Ovary (tissue), 9 donors: Measurements from ENCODE around the gene TPST2. TPM values are rescaled to one million over a fixed set of nuclear protein-coding genes. Genes with fewer than 3 reads are reported as not detected.

Source experiments
- DNase-seq, 5 donors: peaks; one replicate each; pipeline ENCODE4 v3.0.0-alpha.2; 2019 to 2020
- H3K27ac ChIP-seq, 2 donors: fragments of 200-600 bp; one replicate each; pipeline versions ENCODE4 v1.5.1 to v1.8.0; 2019 to 2022
- H3K27me3 ChIP-seq: fragments of 200-600 bp; one replicate; pipeline ENCODE4 v1.8.0; 2022
- H3K36me3 ChIP-seq: fragments of 200-600 bp; sonication (generic); one replicate; pipeline ENCODE4 v1.5.1; 2019
- H3K4me1 ChIP-seq: one replicate; pipeline ENCODE4 v1.8.1; 2013; ENCODE audit warnings: mild to moderate bottlenecking, moderate library complexity; ENCODE audit not compliant: insufficient read depth
- H3K4me3 ChIP-seq: fragments of 200-600 bp; sonication (generic); one replicate; pipeline ENCODE4 v1.5.1; 2017
- H3K9me3 ChIP-seq, 2 donors: fragments of 200-600 bp in 1 of 2; sonication (generic) in 1 of 2; one replicate each; pipeline versions ENCODE4 v1.5.1 to v1.8.1; 2013 to 2019; ENCODE audit warnings: mild to moderate bottlenecking in 1 of 2, moderate library complexity in 1 of 2
- EP300 ChIP-seq: sonication (generic); formaldehyde crosslinking; IDR thresholded peaks from one replicate; pipeline ENCODE4 v1.6.1; 2017; ENCODE audit warnings: antibody characterized with exemption
- POLR2A ChIP-seq: fragments of 450-650 bp; IDR thresholded peaks from one replicate; pipeline ENCODE4 v1.6.1; 2017; ENCODE audit warnings: antibody characterized with exemption, mild to moderate bottlenecking, moderate library complexity
- WGBS, 3 donors: extraction: QIAGEN DNeasy Blood & Tissue Kit in 1 of 3; methylation state at CpG; one replicate each; pipeline versions ENCODE4 v1.1.5 to v1.1.7; 2013 to 2017; 5-methylcytosine and 5-hydroxymethylcytosine counted together
- intact Hi-C, 4 donors: fragments of 100-400 bp; cut with DNase I; formaldehyde crosslinking; loops; one replicate each; pipeline versions ENCODE4 v1.11.0 to v1.15.1; 2022 to 2023
- polyA plus RNA-seq, 2 donors: library from polyadenylated mRNA; stranded (reverse); fragments of 200-250 nt in 1 of 2; fragments of 350-450 nt in 1 of 2; fragmentation: Illumina TruSeq in 1 of 2; extraction: RNeasy Lipid Tissue Mini Kit (QIAGEN cat#74804) in 1 of 2; gene quantifications; one replicate each; pipeline ENCODE4 v1.2.3, GENCODE V29; 2013 to 2014
- total RNA-seq, 7 donors: library from RNA; depleted of rRNA in 2 of 7; stranded (reverse); fragments of >200 nt in 2 of 7; fragmentation: NEBNext Ultra II Directional in 3 of 7; extraction: Animal tissue kit (Norgen Biotek cat#: 25700) in 3 of 7; gene quantifications; one replicate each; pipeline versions ENCODE4 v1.1.0 to v1.2.4, GENCODE V29; 2016 to 2023
- TF ChIP-seq, protein P1 (sequence below), 3 donors: fragments of 450-650 bp in 2 of 3; fragments of 200-600 bp in 1 of 3; IDR thresholded peaks; one replicate each; pipeline versions ENCODE4 v1.5.1 to v1.8.0; 2016 to 2022; ENCODE audit warnings: antibody characterized with exemption in 3 of 3, mild to moderate bottlenecking in 1 of 3
- donor health status: DM: no; HTN: no; CAD: no; lungs with moderate emphysema.
- donor health status: DM: no; HTN: no; CAD: no.
- donor health status: Bipolar disorder and iron deficiency.
- donor health status: DM: yes; HTN: yes; CAD: no.
- donor health status: DM: no; HTN: no; CAD: no.
- donor health status: DM: yes; HTN: yes; CAD: no.

The TPST2 gene
- total and polyA plus RNA-seq, 9 donors: 10.5 to 28.5 (median 15.0) TPM

DNA sequence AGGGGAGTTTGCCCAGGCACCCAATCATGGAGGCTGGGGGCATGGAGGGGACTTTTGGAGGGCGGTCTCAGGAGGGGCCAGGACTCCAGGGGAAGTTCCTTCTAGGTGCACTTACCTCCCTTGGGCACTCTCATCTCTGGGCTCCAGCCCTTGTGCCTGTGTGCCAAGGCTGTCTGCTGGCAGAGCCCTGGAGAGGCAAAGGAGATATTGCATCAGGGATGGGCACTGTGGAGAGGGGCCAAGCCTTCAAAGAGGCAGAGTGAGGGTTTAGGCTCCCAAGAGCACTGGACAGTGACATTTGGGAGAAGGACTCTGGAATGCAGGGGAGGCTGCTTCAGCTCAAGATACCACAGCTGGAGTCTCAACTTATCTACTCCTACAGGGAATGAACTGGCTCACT lies 45.4 kb downstream of the TPST2 start:
- Histone ChIP-seq H3K27me3 (no peaks in the 10 kb centered on the region), H3K27ac (no peak overlapping the region), H3K9me3 (no peaks in the 10 kb centered on the region), H3K36me3 (no peaks in the 10 kb centered on the region), H3K4me3 (no peak overlapping the region), H3K4me1 (no peaks in the 10 kb centered on the region)
- intact Hi-C loops: no loop called here
- DNase-seq: no peak
- TF ChIP-seq POLR2A (no peak), EP300 (no peak)
- TF ChIP-seq, protein P1, sequence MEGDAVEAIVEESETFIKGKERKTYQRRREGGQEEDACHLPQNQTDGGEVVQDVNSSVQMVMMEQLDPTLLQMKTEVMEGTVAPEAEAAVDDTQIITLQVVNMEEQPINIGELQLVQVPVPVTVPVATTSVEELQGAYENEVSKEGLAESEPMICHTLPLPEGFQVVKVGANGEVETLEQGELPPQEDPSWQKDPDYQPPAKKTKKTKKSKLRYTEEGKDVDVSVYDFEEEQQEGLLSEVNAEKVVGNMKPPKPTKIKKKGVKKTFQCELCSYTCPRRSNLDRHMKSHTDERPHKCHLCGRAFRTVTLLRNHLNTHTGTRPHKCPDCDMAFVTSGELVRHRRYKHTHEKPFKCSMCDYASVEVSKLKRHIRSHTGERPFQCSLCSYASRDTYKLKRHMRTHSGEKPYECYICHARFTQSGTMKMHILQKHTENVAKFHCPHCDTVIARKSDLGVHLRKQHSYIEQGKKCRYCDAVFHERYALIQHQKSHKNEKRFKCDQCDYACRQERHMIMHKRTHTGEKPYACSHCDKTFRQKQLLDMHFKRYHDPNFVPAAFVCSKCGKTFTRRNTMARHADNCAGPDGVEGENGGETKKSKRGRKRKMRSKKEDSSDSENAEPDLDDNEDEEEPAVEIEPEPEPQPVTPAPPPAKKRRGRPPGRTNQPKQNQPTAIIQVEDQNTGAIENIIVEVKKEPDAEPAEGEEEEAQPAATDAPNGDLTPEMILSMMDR (IDR thresholded peaks at IDR 0.05): no peak
- WGBS, 3 donors: 90 to 100% (median 94%) methylated on average over 1 of the region's 1 CpG

DNA sequence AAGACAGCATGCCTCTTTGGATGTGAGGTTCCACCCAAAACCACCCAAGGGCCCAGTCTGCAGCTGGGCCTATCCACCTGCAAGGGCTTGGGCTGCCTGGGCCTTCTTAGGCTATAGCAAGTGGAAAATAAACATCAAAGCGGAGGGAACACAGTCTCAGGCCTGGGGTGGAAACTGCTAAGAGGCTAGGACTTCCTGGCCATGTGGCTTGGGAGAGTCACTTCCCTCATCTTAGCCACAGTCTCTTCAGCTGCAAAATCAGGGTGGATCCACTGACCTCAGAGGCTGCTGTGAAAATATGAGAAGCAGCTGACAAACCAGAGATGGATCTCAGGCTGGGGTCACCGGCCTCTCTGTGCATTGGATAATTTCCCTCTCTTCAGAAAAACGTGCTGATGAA lies 47.1 kb downstream of the TPST2 start:
- H3K36me3 ChIP-seq: no peaks in the 10 kb centered on the region
- no peaks in the 10 kb centered on the region for H3K9me3 ChIP-seq
- H3K4me3 ChIP-seq: no peak overlapping the region
- H3K27ac ChIP-seq: no peak overlapping the region
- no peak for TF ChIP-seq EP300
- no peak for TF ChIP-seq POLR2A
- TF ChIP-seq, protein P1 (IDR thresholded peaks at IDR 0.05): no peak
- intact Hi-C loops: no loop called here
- DNase-seq: no peak
- no peaks in the 10 kb centered on the region for H3K4me1 ChIP-seq
- H3K27me3 ChIP-seq: no peaks in the 10 kb centered on the region
- WGBS, 3 donors: 72 to 84% (median 79%) methylated on average over 3 of the region's 3 CpGs

DNA sequence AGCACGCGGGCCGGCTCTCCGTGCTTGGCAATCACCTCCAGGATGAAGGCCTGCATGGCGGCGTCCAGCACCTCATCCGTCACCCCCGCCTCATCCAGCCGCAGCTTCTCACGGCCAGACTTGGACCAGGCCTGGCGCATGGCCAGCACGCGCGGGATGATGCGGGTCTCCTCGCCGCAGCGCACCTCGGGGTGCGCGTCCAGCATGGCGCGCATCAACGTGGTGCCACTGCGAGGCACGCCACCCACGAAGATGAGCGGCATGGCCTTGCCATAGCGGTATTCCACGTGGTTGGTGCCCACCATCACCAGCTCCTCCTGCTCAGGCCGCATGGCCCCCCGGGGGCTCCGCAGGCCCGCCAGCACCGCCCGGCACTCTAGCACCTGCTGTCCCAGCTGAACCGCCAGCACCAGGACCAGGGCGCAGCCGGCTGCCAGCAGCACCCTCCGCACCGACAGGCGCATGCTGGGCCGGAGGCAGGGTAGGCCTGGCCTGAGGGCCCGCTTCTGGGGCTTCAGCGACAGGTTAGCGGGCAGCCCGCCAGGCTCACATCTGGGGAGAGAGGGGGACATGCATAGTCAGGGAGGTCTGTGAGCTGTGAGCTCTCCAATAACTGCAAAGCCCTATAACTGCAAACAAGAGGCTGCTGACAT lies 48.6 kb downstream of the TPST2 start:
- Histone ChIP-seq H3K4me1 (no peaks in the 10 kb centered on the region), H3K9me3 (no peaks in the 10 kb centered on the region), H3K27ac (no peak overlapping the region), H3K27me3 (no peaks in the 10 kb centered on the region), H3K4me3 (no peak overlapping the region), H3K36me3 (no peaks in the 10 kb centered on the region)
- no peak for DNase-seq
- WGBS, 3 donors: 92 to 97% (median 96%) methylated on average over 46 to 47 of the region's 47 CpGs
- intact Hi-C loops: no loop called here
- TF ChIP-seq POLR2A (no peak), EP300 (no peak)
- TF ChIP-seq, protein P1 (IDR thresholded peaks at IDR 0.05): no peak

- intact Hi-C loops: no loop called here
- H3K36me3 ChIP-seq: no peaks in the 10 kb centered on the region
- no peak for TF ChIP-seq EP300
- TF ChIP-seq POLR2A: no peak
- TF ChIP-seq, protein P1 (IDR thresholded peaks at IDR 0.05): no peak
Observed at GRCh38 chr22:26540119-26540518, 49.8 kb downstream of the TPST2 start.

More at GRCh38 chr22:26540119-26540518, 49.8 kb downstream of the TPST2 start:
- Histone ChIP-seq H3K4me1 (no peaks in the 10 kb centered on the region), H3K4me3 (no peak overlapping the region), H3K9me3 (no peaks in the 10 kb centered on the region), H3K27ac (no peak overlapping the region), H3K27me3 (no peaks in the 10 kb centered on the region)
- DNase-seq: no peak
- WGBS, 3 donors: 92 to 97% (median 92%) methylated on average over 2 of the region's 2 CpGs
